ENCODE measurements around the gene COG1. TPM values are rescaled to one million over a fixed set of nuclear protein-coding genes. Genes with fewer than 3 reads are reported as not detected.

COG1 gene
- polyA plus RNA-seq, 2 of the 4 experiments (the other 2 are of a cell fraction), result 19.5 to 26.0 TPM

DNA sequence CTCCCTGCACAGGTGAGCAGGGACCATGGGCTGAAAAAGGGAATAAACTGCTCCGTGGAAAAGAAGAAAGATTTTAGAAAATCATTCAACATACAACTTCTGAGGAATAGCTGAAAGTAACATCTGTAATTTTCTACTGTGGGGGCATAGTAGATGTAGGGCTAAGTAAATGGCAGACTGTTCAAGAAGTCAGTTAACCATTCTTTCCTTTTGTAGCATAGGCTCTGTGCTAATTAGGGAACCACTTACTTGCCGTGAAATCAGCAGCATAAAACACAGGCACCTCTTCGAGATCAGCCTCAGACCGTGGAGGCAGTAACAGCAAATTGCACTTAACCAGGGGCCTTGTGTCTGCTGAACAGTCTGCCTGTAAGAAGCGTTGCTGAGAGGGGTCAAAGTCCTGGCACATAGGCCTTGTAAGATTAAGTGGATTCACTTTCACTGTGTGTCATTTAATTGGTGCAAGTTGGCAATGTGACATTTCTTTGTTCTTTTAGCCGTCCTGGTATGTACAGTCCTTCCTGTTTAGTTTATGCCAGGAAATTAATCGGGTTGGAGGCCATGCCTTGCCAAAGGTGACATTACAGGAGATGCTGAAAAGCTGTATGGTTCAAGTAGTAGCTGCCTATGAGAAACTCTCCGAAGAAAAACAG lies 10.4 kb downstream of the COG1 start:
- ChIA-PET POLR2A (no interaction called here), CTCF (interaction anchor here (0.9 to 4.0 kb wide), 9 partner anchors 9 to 475 kb away, joined by 3 to 23 read pairs (median 3); no protein-coding TSS in a partner anchor)
- DNase-seq (ENCODE audit: low read depth in 1 of 2, low spot score in 1 of 2), result no peak
- FAIRE-seq, result no peak
- TF ChIP-seq MYC (IDR thresholded peaks at IDR 0.05; ENCODE audit: borderline replicate concordance, low read length), result no peak
- TF ChIP-seq SREBF2 (IDR thresholded peaks at IDR 0.05), result no peak
- TF ChIP-seq NPAS2 (CRISPR knock-in tag; IDR thresholded peaks at IDR 0.05; ENCODE audit: borderline replicate concordance), result no peak
- TF ChIP-seq, protein P1, sequence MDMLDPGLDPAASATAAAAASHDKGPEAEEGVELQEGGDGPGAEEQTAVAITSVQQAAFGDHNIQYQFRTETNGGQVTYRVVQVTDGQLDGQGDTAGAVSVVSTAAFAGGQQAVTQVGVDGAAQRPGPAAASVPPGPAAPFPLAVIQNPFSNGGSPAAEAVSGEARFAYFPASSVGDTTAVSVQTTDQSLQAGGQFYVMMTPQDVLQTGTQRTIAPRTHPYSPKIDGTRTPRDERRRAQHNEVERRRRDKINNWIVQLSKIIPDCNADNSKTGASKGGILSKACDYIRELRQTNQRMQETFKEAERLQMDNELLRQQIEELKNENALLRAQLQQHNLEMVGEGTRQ (IDR thresholded peaks at IDR 0.05), result no peak
- TF ChIP-seq HEYL (CRISPR knock-in tag; IDR thresholded peaks at IDR 0.05), result no peak
- no peak for TF ChIP-seq CEBPB (IDR thresholded peaks at IDR 0.05)
- TF ChIP-seq PHF8 (IDR thresholded peaks at IDR 0.05; ENCODE audit: borderline replicate concordance, low read depth), result no peak
- TF ChIP-seq POLR2A (IDR thresholded peaks at IDR 0.05; ENCODE audit: low read length), result no peak
- TF ChIP-seq, protein P2, sequence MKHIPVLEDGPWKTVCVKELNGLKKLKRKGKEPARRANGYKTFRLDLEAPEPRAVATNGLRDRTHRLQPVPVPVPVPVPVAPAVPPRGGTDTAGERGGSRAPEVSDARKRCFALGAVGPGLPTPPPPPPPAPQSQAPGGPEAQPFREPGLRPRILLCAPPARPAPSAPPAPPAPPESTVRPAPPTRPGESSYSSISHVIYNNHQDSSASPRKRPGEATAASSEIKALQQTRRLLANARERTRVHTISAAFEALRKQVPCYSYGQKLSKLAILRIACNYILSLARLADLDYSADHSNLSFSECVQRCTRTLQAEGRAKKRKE (CRISPR knock-in tag; IDR thresholded peaks at IDR 0.05; ENCODE audit: low read depth), result no peak
- TF ChIP-seq RFX5 (IDR thresholded peaks at IDR 0.05), result no peak
- WGBS (ENCODE audit: missing lambda C conversion rate), result 79% methylated on average over 8 of the region's 8 CpGs
- Histone ChIP-seq H3K4me3 (no peak overlapping the region), H3K27ac (no peak overlapping the region), H3K4me1 (no peaks in the 10 kb centered on the region), H3K9me3 (no peaks in the 10 kb centered on the region), H3K4me2 (no peak overlapping the region)
- no peak for ATAC-seq

DNA sequence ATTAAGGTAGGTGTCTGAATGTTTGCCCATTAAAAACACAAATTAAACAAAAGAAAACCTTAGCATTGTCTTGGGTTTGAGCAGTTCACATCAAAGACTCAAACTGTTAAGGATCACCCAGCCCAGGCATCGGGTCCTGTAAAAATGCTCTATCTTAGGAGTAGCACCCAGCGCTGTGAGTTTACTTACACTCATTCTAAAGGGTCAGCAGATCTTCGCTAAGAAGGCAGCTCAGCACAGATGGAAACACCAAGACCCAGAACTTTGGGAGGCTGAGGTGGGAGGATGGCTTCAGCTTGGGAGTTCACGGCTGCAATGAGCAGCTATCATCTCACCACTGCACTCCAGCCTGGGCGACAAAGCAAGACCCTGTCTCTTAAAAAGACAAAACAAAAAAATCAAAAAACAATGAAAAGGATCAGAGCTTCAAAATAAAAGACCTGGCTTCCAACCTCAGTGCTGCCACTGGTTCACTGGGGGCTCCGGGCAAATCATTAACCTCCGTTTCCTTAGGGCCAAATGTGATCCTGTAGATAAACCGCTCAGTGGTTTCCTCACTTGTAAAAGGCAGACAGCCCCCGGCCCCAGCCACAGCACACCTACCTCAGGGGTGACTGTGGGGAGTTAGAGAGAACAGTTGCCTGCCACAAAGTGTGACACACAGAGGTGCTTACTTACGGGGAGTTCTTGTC lies 11.1 kb downstream of the COG1 start:
- Histone ChIP-seq H3K4me1 (no peaks in the 10 kb centered on the region), H3K9me3 (no peaks in the 10 kb centered on the region), H3K4me3 (no peak overlapping the region), H3K27ac (no peak overlapping the region), H3K4me2 (no peak overlapping the region)
- DNase-seq (ENCODE audit: low read depth in 1 of 2, low spot score in 1 of 2) (no peak), ATAC-seq (no peak), FAIRE-seq (no peak)
- POLR2A ChIA-PET, result no interaction called here
- 82% methylated on average over 10 of the region's 10 CpGs for WGBS (ENCODE audit: missing lambda C conversion rate)
- TF ChIP-seq CHD2 (IDR thresholded peaks at IDR 0.05; ENCODE audit: low read length, partially characterized antibody), result no peak
- no peak for TF ChIP-seq EP300 (IDR thresholded peaks at IDR 0.05)
- TF ChIP-seq HOXB5 (CRISPR knock-in tag; IDR thresholded peaks at IDR 0.05), result no peak
- no peak for TF ChIP-seq NR3C1 (IDR thresholded peaks at IDR 0.05)
- TF ChIP-seq, protein P2 (CRISPR knock-in tag; IDR thresholded peaks at IDR 0.05; ENCODE audit: low read depth), result no peak
- TF ChIP-seq HEYL (CRISPR knock-in tag; IDR thresholded peaks at IDR 0.05), result no peak
- no peak for TF ChIP-seq HDAC2 (IDR thresholded peaks at IDR 0.05)
- TF ChIP-seq TP53 (CRISPR knock-in tag; IDR thresholded peaks at IDR 0.05), result no peak
- no peak for TF ChIP-seq ZFP36 (IDR thresholded peaks at IDR 0.05; ENCODE audit: borderline replicate concordance, partially characterized antibody)
- TF ChIP-seq, protein P3, sequence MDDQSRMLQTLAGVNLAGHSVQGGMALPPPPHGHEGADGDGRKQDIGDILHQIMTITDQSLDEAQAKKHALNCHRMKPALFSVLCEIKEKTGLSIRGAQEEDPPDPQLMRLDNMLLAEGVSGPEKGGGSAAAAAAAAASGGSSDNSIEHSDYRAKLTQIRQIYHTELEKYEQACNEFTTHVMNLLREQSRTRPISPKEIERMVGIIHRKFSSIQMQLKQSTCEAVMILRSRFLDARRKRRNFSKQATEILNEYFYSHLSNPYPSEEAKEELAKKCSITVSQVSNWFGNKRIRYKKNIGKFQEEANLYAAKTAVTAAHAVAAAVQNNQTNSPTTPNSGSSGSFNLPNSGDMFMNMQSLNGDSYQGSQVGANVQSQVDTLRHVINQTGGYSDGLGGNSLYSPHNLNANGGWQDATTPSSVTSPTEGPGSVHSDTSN (IDR thresholded peaks at IDR 0.05), result no peak
- no peak for TF ChIP-seq FOSL2 (IDR thresholded peaks at IDR 0.05)
- no peak for TF ChIP-seq FOSL2 (CRISPR knock-in tag; IDR thresholded peaks at IDR 0.05)
- no peak for TF ChIP-seq GATA3 (IDR thresholded peaks at IDR 0.05; ENCODE audit: borderline replicate concordance)
- no peak for TF ChIP-seq MYC (IDR thresholded peaks at IDR 0.05; ENCODE audit: borderline replicate concordance, low read length)
- TF ChIP-seq PHF8 (IDR thresholded peaks at IDR 0.05; ENCODE audit: borderline replicate concordance, low read depth), result no peak
- no peak for TF ChIP-seq NFE2L2 (conservative IDR thresholded peaks at IDR 0.05; ENCODE audit: low read length)
- no peak for TF ChIP-seq E2F6 (IDR thresholded peaks at IDR 0.05; ENCODE audit: borderline replicate concordance, low read depth)
- TF ChIP-seq MAFK (IDR thresholded peaks at IDR 0.05; ENCODE audit: partially characterized antibody), result no peak
- CTCF ChIA-PET, result interaction anchor here (0.9 to 1.6 kb wide), 6 partner anchors 8 to 476 kb away, joined by 3 to 6 read pairs (median 3); no protein-coding TSS in a partner anchor

All from A549 (cell line).